ENCODE measurements around the gene GFOD1.

DNA sequence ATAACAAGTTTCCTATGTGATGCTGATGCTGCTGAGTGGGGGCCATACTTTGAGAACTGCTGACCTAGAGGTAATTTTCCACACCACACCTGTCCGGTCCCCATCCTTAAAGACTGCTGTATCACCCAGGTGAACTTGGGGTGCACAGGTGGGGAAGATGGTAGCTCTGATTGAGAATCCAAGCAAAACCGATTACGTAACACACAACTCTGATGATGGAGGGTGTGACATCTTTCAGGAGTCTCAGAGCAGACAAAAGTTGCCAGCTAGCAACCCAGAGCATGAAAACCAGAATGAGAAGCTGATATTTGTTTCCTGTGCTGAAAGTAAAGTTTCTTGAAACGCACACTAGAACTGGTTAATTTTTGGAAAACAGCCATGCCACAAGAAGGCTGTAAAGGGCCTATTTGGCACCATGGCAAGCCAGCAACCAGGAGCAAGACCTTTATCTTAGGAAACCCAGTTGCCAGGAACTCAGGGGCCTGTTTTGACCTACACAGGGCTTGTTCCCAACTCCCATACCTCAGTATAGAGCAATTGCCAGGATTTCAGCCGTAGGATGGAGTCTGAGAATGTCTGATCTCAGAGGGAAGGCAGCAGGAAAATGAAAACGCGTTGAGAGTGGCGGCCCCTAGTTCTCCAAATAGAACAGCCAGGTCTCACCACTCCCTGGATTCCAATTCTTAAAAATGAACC lies 137.4 kb downstream of the GFOD1 start:
- TF ChIP-seq, protein P1, sequence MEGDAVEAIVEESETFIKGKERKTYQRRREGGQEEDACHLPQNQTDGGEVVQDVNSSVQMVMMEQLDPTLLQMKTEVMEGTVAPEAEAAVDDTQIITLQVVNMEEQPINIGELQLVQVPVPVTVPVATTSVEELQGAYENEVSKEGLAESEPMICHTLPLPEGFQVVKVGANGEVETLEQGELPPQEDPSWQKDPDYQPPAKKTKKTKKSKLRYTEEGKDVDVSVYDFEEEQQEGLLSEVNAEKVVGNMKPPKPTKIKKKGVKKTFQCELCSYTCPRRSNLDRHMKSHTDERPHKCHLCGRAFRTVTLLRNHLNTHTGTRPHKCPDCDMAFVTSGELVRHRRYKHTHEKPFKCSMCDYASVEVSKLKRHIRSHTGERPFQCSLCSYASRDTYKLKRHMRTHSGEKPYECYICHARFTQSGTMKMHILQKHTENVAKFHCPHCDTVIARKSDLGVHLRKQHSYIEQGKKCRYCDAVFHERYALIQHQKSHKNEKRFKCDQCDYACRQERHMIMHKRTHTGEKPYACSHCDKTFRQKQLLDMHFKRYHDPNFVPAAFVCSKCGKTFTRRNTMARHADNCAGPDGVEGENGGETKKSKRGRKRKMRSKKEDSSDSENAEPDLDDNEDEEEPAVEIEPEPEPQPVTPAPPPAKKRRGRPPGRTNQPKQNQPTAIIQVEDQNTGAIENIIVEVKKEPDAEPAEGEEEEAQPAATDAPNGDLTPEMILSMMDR (IDR thresholded peaks at IDR 0.05; ENCODE audit: poor library complexity, severe bottlenecking), result no peak
- no peak for TF ChIP-seq EZH2 (IDR thresholded peaks at IDR 0.05; ENCODE audit: borderline replicate concordance, insufficient read depth, low read length, poor library complexity, severe bottlenecking)
- no peak for TF ChIP-seq SMC3 (conservative IDR thresholded peaks at IDR 0.05; ENCODE audit: poor library complexity)
- no peak for TF ChIP-seq EP300 (conservative IDR thresholded peaks at IDR 0.05; ENCODE audit: poor library complexity, severe bottlenecking)
- no peak for TF ChIP-seq POLR2AphosphoS5 (IDR thresholded peaks at IDR 0.05)
- no peak for TF ChIP-seq RAD21 (conservative IDR thresholded peaks at IDR 0.05)
- TF ChIP-seq, protein P2, sequence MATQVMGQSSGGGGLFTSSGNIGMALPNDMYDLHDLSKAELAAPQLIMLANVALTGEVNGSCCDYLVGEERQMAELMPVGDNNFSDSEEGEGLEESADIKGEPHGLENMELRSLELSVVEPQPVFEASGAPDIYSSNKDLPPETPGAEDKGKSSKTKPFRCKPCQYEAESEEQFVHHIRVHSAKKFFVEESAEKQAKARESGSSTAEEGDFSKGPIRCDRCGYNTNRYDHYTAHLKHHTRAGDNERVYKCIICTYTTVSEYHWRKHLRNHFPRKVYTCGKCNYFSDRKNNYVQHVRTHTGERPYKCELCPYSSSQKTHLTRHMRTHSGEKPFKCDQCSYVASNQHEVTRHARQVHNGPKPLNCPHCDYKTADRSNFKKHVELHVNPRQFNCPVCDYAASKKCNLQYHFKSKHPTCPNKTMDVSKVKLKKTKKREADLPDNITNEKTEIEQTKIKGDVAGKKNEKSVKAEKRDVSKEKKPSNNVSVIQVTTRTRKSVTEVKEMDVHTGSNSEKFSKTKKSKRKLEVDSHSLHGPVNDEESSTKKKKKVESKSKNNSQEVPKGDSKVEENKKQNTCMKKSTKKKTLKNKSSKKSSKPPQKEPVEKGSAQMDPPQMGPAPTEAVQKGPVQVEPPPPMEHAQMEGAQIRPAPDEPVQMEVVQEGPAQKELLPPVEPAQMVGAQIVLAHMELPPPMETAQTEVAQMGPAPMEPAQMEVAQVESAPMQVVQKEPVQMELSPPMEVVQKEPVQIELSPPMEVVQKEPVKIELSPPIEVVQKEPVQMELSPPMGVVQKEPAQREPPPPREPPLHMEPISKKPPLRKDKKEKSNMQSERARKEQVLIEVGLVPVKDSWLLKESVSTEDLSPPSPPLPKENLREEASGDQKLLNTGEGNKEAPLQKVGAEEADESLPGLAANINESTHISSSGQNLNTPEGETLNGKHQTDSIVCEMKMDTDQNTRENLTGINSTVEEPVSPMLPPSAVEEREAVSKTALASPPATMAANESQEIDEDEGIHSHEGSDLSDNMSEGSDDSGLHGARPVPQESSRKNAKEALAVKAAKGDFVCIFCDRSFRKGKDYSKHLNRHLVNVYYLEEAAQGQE (IDR thresholded peaks at IDR 0.05; ENCODE audit: borderline replicate concordance), result no peak
